HG03432 (cell line): ENCODE data around the gene LRRC73.
"Not testable (repeated sequence)": the region's sequence is repeated elsewhere in the genome, so short reads cannot be mapped to it uniquely, and the experiment has no call there.

ENCODE experiments used
- ATAC-seq: cut with Tn5 transposase; IDR thresholded peaks from one replicate; pipeline ENCODE4 v1.9.1; 2021; ENCODE audit warnings: mild to moderate bottlenecking, moderate library complexity; ENCODE audit not compliant: unreplicated experiment

LRRC73 gene

DNA sequence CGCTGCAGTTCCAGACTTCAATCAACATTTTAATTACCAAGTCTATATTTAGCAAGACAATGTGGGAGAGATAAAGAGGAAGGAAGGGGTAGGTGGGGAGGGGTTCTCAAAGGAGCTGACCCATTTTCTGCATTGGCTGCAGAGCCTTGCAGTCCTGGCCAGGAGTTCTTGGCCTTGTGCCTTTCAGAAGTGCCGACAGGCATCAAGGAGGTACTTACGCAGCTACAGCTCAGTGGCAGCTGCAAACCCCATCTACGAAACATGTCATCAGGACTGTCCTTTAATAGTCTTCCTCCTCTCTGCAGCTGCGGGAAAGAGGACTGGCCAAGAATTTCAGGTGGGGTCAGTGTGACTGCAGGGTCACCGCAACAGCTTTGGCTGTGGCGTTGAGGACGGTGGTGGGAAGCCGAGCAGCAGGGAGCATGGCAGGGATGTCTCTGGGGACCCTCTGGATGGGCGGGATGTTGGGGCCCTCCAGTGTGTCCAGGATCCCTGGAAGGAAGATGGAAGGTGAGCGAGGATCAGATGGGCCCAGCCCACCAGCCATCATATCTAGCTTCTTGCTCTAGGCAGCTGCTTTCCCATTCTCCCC lies 1.8 kb upstream of the LRRC73 start:
- no peak for ATAC-seq

DNA sequence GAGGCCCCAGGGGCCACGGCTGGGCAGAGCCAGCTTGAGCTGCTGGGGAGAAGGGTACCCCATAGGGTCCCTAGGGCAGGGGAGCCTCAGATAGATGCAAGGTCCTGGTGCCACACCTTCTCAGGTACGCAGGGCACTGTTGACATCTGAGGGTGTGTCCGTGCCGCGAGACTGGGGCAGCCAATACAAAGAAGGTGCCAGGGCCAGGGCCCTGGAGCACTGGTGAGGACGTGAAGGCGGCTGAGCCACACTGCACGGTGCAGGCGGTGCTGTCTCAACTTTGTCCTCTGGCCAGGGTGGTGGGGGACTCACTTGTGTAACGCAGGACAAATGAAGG lies 649 bp upstream of the LRRC73 start:
- no peak for ATAC-seq

DNA sequence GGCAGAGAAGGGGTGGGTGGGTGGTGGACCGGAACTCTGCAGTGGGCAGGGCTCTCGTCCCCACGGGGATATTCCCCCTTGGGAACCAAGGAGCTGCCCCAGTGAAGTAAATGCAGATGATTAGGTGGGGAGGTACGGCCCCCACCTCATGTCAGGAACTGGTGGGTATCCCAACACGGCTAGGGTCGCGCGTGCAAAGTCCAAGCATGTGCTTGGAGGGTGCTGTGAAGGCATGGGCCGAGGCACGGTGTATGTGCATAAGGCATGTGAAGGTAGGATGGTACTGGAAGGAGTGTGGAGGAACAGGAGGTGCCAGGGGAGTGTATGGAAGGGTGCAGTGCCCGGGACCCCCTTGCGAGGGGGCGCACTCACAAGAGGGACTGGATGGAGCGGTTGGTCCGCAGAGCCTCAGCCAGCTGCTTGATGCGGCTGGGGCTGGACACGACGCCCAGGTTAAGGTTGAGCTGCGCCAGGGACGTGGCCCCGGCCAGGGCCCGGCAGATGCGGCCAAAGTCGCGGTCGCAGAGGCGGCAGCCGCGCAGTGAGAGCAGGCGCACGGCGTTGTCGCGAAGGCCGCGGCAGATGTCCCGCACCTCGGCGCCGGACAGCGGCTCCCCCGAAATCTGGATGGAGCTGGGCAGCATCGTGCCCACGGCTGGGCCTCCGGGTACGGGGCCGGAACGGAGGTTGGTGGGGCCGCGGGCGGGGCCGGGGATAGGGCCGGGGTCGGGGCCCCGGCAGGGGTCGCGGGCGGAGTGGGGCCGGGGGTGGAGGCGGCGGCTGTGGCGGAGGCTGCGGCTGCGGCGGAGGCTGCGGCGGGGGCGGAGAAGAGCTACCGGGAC lies 783 bp downstream of the LRRC73 start:
- peak; percentile 14 for ATAC-seq

DNA sequence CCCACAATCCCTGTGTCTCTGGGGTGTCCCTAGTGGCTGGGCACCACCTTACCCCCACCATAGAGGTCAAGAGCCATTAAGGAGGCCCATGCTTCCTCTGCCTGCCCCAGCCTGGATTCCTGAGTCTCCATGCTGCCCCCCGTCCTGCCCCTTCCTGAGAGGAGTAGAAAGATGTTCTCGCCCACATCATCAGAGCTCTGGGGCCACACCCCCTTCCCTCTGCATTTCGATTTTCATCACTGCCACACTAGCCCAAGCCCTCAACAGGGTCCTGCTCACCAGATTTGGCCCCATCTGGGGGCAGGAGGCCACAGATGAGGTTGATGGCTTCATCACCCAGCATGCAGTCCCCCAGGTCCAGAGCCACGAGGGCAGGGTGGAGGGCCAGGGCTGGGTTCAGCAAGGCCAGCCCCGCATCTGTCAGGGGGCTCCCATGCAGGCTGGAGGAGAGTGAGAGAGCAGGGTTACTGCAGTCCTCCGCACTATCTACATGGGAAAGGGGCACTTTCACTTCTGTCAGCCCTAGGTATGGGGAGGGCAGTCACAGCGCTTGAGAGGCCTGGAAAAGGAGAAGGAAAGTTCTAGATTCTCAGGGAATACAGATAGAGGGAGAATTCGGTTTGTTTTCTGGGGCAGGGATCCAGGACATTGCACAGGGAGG lies 1.5 kb downstream of the LRRC73 start:
- ATAC-seq, result no peak

DNA sequence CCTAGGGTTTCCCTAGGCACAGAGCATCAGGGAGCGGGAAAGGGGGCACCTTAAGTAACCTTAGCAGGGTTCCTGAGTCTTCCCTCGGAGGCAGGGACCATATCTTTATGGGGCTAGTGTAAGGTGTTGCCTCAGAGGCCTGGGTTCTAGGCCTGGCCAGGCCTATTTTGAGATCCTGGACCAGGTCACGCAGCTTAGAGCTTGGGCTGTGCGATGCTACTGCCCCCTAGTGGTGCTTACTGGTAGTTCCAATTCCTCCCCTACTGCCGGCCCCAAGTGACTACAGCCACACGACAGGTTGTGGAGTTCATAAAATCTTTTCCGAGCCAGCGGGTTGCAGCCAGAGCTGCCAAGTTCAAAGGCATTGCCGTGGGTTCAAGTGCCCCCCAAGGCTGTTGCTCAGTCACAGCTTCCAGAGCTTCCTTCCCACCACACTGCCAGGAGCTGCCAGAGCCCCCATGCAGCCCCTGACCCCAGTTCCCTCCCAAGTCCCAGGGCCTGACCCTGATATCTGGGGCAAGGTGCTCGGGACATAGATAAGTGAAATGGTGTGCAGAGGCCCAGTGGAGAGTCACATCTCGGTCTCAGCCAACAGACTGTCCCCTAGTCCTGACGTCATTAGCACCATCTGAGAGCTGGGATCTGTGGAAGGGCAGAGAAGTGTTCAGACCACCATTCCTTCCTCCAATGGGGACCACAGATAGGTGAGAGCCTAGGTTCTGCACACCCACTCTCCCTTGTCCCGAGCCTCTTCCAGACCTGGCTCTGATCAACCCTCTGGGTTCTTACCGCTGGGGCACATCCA lies 3.3 kb downstream of the LRRC73 start:
- peak; percentile 50 for ATAC-seq

DNA sequence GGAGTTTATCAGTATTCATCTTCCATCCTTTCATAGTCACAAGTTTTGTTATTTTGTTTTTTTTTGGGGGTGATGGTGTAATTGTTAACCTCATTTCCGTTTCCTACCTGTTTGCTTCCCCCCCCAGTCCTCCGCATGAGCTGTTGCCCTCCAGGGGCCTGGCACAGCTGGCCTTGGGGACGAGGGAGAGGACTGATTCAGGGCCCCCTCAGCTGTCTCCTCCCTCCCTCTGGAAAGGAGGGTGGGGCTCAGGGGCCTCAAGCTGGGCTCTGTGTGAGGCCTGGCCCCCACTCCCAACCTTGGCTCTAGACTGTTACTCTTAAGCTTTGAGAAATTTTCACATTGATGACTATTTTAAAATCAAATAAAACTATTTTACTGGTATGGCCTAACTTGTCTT lies 4.0 kb downstream of the LRRC73 start:
- ATAC-seq, result no peak

DNA sequence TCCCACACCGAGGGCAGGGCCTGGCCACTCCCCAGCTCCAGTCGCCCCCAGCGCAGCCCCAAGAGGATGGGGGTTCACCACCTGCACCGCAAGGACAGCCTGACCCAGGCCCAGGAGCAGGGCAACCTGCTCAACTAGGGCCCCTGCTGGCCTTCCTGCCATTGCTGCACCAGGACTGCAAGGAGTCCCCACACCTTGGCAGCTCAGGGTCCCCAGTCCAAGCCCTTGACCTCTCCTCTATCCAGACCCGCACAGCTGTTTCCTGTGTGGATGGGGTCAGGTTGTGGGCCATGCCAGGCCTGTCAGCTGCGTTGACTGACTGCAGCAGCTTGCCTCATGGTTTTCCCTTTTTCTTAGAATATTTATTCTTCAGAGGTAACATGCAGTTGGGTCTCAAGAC lies 4.4 kb downstream of the LRRC73 start:
- ATAC-seq, result no peak

DNA sequence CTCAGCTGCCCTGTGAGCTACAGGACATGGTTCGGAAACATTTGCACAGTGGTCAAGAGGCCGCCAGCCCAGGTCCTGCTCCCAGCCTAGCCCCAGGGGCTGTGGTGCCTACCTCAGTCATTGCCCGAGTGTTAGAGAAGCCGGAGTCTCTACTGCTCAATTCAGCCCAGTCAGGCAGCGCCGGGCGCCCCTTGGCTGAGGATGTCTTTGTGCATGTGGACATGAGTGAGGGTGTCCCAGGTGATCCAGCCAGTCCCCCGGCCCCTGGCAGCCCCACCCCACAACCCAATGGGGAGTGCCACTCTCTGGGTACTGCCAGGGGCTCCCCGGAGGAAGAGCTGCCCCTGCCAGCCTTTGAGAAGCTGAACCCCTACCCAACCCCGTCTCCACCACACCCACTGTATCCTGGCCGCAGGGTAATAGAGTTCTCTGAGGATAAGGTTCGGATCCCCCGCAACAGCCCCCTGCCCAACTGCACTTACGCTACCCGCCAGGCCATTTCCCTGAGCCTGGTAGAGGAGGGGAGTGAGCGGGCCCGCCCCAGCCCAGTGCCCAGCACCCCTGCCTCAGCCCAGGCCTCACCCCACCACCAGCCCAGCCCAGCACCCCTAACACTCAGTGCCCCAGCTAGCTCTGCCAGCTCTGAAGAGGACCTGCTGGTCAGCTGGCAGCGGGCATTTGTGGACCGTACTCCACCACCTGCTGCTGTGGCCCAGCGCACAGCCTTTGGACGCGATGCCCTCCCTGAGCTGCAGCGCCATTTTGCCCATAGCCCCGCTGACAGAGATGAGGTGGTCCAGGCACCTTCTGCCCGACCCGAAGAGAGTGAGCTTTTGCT lies 5.2 kb downstream of the LRRC73 start:
- ATAC-seq, result no peak

DNA sequence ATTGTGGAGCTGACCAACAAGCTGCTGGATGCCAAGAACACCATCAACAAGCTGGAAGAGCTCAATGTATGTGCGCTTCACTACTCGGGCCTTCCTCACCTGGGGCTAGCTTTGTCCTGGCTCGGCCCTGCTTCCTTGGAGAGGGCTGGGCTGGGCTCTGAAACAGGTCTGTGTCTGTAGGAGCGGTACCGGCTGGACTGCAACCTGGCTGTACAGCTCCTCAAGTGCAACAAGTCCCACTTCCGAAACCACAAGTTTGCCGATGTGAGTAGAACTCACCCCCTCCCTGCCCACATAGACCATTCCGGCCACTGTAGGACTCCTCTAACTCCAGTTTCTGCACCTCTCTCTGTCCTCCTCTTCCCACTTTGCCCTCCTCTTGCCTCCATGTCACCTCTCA lies 6.7 kb downstream of the LRRC73 start:
- ATAC-seq, result no peak

DNA sequence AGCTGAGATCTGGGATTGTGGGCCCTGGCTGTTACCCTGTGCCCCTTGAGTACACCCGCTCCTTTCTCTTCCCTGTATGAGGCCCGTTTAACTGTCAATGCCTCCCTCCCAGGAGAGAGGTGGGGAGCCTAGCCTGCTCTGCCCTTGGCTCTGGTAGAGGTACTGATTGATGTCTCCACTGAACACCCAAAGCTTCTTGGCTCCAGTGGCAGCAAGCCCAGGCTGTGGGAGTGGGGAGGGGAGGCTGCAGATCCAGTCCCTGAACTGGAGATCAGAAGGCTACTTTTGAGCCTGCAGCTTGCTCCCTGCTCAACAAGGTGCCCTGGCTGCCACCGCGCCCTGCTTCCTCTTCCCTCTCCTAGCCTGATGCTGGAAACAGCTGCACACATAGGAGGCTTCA lies 7.5 kb downstream of the LRRC73 start:
- no peak for ATAC-seq

DNA sequence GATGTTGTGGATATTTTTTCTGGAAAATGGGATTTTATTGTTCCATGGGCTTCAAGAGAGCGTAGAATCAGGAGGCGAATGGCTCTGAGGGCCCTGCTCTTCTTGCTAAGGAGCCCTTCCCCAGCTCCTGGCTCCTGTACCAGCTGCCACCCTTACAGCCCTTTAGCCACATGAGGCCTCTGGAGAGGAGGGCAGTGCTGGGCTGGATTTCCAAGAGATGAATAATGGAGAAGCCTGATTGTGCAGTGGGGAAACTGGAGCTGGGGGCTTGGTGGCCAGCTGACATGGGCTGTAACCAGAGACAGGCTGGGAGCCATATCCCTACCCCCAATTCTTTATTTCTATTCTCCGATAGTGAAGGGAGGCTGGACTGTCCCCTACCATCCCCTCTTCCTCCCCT lies 9.2 kb downstream of the LRRC73 start:
- ATAC-seq, result no peak

DNA sequence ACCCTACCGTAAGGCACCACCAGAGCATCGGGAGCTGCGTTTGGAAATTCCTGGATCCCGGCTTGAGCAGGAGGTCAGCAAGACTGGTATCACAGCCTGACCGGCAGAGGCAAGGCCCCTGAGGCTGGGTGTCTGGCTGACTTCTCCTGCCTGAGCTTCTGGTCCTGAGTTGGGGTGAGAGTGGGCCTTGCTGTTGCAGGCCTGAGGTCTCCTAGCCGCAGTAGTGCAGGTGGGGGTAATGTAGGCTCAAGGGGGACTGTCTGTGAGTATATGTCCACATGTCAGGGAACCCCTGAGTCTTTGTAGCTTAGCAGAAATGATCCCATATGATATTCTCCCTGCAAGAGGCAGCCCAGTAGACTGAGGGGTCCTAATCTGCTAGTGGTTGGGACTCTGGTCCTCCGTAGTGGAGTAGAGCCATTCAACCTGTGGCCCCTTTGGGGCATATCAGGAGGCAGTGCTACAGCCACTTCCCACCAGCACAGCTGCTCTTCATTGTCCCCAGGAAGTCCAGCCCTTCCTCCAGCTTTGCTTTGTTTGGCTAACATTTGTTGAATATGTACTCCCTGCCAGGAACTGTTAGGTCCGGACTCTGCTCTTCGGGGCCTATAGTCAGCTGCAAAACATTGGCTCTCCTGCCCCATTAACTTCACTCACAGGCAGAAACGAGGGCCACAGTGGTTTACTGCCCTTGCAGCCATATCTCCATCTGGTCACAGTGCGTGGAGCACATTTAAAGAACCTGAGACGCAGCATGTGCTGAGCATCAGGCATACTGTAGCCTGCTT lies 10.9 kb downstream of the LRRC73 start:
- no peak for ATAC-seq

DNA sequence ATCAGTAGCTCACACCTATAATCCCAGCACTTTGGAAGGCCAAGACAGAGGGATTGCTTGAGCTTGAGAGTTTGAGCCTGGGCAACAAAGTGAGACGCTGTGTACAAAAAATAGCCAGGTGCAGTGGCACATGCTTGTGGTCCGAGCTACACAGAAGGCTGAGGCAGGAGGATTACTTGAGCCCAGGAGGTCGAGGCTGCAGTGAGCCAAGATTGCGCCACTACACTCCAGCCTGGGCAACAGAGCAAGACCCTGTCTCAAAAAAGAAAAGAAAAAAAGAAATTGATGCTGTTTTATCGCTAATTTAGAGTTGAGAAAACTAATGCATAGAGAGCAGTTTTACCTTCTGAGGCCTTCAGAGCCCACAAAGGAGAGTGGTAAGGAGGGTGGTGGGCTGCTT lies 11.9 kb downstream of the LRRC73 start:
- not testable (repeated sequence) for ATAC-seq

DNA sequence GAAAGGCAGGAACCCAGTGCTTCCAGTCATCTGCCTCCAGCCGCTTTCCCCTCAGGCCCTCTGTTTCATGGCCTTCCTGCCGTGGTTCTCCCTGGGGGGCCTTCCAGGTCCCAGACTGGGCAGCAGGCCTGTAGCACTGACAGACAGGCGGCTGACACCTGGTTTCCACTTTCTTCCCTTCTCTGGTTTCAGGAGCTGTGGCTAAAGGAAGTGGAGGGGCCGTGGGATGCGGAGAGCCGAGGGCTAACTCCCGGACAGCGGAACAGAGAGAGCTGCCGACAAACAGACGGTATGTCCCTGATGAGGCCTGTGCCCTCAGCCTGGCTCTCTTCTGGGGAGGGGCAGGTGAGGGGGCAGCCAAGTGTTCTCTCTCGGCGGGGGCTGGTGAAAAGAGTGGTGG lies 12.5 kb downstream of the LRRC73 start:
- no peak for ATAC-seq

DNA sequence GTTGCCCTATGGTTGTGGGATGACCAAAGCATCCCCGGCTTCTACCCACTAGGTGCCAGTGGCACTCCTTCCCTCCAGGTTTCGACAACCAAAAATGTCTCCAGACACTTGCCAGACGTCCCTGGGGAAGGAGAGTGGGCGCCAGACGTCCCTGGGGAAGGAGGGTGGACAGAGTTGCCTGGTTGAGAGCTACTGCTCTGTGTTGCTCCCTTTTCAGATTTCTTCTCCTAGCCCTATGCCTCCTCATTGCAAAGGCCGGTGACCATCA lies 13.1 kb downstream of the LRRC73 start:
- ATAC-seq, result no peak

DNA sequence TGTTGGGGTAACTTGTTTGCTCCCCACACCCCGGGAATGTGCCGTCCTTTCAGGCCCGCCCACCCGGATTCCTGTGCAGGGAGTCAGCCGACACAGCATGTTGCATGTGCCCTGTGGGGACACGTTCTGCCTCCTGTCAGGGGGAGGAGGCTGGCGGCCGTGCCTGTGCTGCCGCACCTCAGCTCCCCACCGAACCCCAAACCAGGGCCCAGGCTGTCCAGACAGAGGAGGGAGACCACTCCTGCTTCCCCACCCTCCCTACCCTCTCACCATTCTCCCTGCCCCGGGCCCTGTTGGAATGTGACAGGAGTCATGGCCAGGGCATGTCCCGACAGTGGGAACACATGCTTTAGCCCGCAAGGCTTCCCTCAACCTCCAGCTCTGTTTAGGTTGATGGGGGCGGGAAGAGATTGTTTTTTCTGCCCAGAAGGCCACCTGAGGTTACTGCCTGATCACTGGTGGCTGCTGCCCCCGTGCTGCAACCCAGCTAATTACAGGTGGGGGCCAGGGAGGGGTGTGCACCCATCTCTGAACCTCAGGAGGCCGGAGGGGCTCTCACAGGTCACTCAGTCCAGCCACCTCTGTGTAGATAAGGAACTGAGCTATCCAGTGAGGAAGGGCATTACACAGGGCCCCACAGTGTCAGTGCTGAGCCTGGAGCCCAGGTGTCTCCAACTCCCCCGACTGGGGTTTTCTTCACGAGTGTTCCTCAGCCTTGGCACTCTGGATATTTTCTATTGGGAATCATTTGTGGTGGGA lies 13.6 kb downstream of the LRRC73 start:
- no peak for ATAC-seq

DNA sequence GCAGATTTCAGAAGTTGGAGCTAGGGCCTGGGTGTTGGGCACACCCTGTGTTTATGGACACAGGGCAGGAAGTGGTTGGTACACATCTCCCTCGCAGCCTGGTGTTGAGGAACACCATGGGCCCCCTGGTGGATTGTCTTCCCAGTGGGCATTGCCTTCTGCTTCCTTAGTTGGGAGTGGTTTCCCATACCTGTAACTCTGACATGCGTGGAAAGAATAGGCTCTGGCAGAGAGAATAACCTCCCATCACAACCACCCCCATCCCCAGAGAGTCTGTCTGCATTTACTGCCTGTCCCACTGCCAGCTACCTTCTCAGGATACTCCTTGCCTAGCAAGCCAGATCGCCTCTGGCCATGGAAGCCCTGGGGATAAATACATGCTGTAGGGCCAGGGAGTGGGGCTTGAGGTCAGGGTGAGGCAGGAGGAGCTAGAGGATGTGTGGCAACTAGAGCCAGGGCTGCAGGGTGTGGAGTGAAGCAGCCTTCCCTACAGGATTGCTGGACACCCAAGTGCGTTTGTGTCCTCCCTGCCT lies 14.7 kb downstream of the LRRC73 start:
- ATAC-seq, result no peak

DNA sequence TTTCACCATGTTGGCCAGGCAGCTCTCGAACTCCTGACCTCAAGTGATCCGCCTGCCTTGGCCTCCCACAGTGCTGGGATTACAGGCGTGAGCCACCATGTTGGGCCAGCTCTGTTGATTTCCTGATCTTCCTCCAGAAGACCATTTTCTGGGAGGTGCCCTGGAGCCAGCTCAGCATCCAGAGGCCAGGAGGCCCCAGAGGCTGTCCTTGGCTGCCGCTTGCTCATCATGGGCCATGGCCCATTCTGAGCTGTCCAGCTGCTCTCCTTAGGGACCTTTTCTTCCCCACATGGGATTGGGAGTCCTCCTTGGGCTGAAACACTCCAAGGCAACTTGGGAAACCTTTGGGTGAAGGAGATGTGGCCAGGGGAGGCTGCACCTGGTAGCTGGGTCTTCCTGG lies 15.4 kb downstream of the LRRC73 start:
- ATAC-seq, result no peak

DNA sequence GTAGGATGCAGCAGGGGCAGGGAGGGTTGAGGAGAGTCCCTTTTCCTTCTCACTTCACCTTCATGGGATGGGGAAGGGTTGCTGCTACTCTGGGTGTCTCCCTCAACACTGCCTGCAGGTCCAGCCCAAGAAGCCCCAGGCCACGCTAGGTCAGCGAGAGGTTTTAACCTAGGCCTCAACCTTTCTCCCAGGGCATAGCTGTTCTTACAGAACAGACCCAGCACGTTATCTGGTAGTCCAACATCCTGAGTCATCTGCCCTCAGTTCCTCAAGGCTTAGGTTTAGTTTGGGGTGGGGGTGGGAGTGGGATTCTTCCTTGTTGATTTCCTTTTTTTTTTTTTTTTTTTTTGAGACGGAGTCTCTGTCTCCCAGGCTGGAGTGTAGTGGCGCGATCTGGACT lies 15.8 kb downstream of the LRRC73 start:
- ATAC-seq, result no peak
